Choroid plexus epithelial cell (primary cell): ENCODE measurements around the gene FAM193A.
A peak's percentile ranks its signal among the peaks of the same experiment; 100 is the strongest.

Experiments used
- DNase-seq: peaks from one replicate; pipeline ENCODE4 v3.0.0-alpha.2; 2010; ENCODE audit warnings: low read depth
- H3K4me3 ChIP-seq: 2 replicates; pipeline ENCODE4 v1.5.1; 2011; ENCODE audit warnings: low read depth, mild to moderate bottlenecking, control low read depth, low read length, moderate library complexity
- CTCF ChIP-seq: conservative IDR thresholded peaks from 2 replicates; pipeline ENCODE4 v1.5.1; 2011; ENCODE audit warnings: low read depth, mild to moderate bottlenecking, control low read depth, inconsistent platforms, low read length, moderate library complexity

The FAM193A gene

GRCh38 chr4:2698951-2699505, 162.6 kb downstream of the FAM193A start:
- no peak for TF ChIP-seq CTCF
- DNase-seq: no peak
- H3K4me3 ChIP-seq: no peak overlapping the region

- no peak overlapping the region for H3K4me3 ChIP-seq
- no peak for DNase-seq
- no peak for TF ChIP-seq CTCF
These were observed 163.1 kb downstream of the FAM193A start for GRCh38 chr4:2699534-2699933.

DNA sequence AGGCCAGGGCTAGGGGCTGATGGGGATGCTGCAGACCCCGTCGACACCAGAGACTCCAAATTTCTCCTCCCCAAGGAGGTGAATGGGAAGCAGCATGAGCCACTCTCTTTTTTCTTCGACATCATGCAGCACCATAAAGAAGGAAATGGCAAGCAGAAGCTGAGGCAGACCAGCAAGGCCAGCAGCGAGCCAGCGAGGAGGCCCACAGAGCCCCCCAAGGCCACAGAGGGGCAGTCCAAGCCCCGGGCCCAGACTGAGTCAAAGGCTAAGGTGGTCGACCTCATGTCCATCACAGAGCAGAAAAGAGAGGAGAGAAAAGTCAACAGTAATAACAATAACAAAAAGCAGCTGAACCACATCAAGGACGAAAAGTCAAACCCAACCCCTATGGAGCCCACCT, 163.6 kb downstream of the FAM193A start:
- TF ChIP-seq CTCF: no peak
- H3K4me3 ChIP-seq: no peak overlapping the region
- no peak for DNase-seq

DNA sequence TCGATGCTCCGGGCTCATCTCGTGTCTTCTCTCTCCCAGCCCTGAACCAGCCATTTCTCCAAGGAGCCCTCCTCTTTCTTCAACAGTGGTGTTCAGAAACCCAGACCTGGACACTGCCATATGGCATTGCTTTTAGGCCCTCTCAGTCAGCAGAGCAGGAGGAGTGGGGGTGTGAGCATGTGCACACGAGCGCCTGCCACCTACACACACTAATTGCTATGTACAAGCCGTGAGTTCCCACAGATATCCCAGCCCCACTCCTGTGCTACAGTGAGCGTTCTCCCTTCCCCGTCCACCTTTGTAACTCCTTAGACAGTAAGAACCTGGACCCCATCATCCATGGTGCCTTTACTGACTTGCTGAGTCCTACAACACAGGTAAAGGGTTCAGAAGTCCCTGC, 165.9 kb downstream of the FAM193A start:
- DNase-seq: no peak
- TF ChIP-seq CTCF: no peak
- H3K4me3 ChIP-seq: no peak overlapping the region

GRCh38 chr4:2702770-2703169, 166.3 kb downstream of the FAM193A start:
- no peak for TF ChIP-seq CTCF
- no peak overlapping the region for H3K4me3 ChIP-seq
- DNase-seq: no peak

DNA sequence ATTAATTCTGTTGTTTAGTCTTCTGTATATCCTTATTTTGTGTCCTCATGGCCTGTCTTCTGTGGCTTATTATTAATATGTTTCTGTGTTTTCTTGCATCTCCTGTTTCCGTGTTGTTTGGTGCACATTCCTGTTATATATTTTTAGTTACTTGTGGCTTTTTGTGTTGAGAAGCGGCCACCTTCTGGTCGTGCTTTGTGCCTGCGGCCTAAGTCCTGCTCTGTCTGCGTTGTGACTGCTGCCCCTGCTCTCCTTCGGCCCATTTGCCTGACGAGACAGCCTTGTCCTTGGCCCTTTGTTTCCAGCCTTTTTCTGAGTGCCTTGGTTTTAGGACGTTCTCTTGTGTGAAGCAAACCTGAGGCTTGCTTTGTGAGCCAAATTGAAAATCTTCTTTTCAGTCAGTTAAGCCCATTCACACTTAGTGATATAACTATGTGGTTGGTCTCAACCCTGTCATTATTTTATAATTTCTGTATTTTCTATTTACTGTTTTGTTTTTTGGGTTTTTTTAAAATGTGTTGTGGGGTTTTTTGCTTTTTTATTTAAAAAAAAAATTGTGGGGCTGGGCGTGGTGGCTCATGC, 175.9 kb downstream of the FAM193A start:
- peak; percentile 68 for TF ChIP-seq CTCF
- peak; percentile 72 for DNase-seq
- no peak overlapping the region for H3K4me3 ChIP-seq

GRCh38 chr4:2713337-2713736, 176.9 kb downstream of the FAM193A start:
- no peak for DNase-seq
- no peak for TF ChIP-seq CTCF
- no peak overlapping the region for H3K4me3 ChIP-seq
